Measurements from ENCODE around the gene JMJD1C.

Gene JMJD1C

DNA sequence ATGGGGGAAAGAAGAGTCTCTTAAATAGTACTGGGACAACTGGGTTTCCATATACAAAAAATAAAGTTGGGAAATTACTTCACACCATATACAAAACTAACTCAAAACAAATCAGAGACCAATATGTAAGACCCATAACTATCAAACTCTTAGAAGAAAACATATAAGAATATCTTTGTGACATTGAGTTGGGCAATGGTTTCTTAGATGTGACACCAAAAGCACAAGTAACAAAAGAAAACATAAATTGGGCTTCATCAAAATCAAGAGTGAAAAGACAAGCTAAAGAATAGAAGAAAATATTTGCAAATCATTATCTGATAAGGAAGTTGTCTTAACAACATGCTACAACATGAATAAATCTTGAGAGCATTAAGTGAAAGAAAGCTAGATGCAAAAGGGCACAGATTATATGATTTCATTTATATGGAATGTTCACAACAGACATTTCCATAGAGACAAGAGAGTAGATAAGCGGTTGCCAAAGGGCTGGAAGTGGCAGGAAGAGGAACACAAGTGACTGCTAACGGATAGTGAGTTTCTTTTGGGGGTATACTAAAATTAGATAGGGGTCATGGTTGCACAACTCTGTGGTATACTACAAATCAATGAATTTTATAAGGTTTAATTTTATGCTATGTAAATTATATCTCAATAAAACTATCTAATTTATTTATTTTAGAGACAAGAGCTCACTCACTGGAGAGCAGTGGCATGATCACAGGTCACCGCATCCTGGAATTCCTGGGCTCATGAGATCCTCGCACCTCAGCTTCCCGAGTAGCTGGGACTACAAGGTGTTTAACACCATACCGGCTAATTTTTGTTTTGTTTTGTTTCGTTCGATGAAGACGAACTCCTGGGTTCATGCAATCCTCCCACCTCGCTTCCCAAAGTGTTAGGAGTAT is 35.4 kb downstream of the JMJD1C start:
- TF ChIP-seq CTCF (IDR thresholded peaks at IDR 0.05) = no peak
- H3K27ac ChIP-seq = no peak overlapping the region
- no peak overlapping the region for H3K4me3 ChIP-seq
- DNase-seq (ENCODE audit: low spot score) = no peak

DNA sequence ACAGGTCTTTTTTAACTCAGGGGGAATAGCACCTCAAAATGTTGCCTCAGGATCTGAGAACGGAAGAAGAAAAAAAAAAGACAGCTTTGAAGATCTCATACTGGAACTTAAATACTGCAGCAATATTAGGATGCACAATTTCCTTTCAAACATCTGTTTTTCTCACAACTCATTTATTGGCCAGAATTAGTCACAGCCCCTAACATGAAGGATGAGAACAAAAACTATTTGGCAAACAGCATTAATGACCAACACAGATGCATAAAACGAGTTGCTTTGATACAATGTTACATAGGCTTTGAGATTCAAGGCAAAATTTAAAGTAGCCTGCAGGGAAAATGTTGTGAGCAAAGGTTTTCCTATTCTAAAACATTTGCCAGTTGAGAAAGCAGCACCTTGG is 36.5 kb downstream of the JMJD1C start:
- no peak for TF ChIP-seq CTCF (IDR thresholded peaks at IDR 0.05)
- no peak overlapping the region for H3K27ac ChIP-seq
- H3K4me3 ChIP-seq = no peak overlapping the region
- no peak for DNase-seq (ENCODE audit: low spot score)

GRCh38 chr10:63427013-63427412 is 38.8 kb downstream of the JMJD1C start:
- Histone ChIP-seq H3K4me3 (no peak overlapping the region), H3K27ac (no peak overlapping the region)
- DNase-seq (ENCODE audit: low spot score) = no peak
- no peak for TF ChIP-seq CTCF (IDR thresholded peaks at IDR 0.05)

- no peak for DNase-seq (ENCODE audit: low spot score)
- TF ChIP-seq CTCF (IDR thresholded peaks at IDR 0.05) = no peak
- Histone ChIP-seq H3K4me3 (no peak overlapping the region), H3K27ac (no peak overlapping the region)
These were observed 40.3 kb downstream of the JMJD1C start for GRCh38 chr10:63425512-63425911.

- Histone ChIP-seq H3K27ac (no peak overlapping the region), H3K4me3 (no peak overlapping the region)
- TF ChIP-seq CTCF (IDR thresholded peaks at IDR 0.05) = no peak
- no peak for DNase-seq (ENCODE audit: low spot score)
These were observed 41.2 kb downstream of the JMJD1C start for GRCh38 chr10:63424576-63424975.

- no peak overlapping the region for H3K4me3 ChIP-seq
- no peak for TF ChIP-seq CTCF (IDR thresholded peaks at IDR 0.05)
- no peak for DNase-seq (ENCODE audit: low spot score)
- no peak overlapping the region for H3K27ac ChIP-seq
These were observed 42.3 kb downstream of the JMJD1C start for GRCh38 chr10:63423494-63423893.

DNA sequence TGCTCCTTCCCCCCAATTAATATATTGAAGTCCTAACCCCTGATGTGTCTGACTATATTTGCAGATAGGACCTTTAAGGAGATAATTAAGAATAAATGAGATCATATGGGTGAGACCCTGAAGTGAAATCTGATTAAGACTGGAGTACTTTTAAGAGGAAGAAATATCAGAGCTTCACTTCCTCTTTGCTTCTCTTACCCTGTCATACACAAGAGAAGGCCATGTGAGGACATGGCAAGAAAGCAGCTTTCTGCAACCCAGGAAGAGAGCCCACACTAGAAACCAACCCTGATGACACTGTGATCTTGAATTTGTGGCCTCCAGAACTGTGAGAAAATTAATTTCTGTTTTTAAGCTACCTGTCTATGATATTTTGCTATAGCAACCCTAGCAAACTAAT is 44.2 kb downstream of the JMJD1C start:
- no peak for DNase-seq (ENCODE audit: low spot score)
- H3K27ac ChIP-seq = no peak overlapping the region
- H3K4me3 ChIP-seq = no peak overlapping the region
- no peak for TF ChIP-seq CTCF (IDR thresholded peaks at IDR 0.05)

Data from coronary artery (tissue), 2 donors.